Activated CD8-positive, alpha-beta memory T cell treated with anti-CD3 and anti-CD28 coated beads, Interleukin-2, amount 50 U/mL, for 4 hours (primary cell): ENCODE data around the gene MTA2.
A peak's percentile ranks its signal among the peaks of the same experiment; 100 is the strongest.

Experiments
- DNase-seq: peaks from one replicate; pipeline ENCODE4 v3.0.0-alpha.2; 2020

Gene MTA2

DNA sequence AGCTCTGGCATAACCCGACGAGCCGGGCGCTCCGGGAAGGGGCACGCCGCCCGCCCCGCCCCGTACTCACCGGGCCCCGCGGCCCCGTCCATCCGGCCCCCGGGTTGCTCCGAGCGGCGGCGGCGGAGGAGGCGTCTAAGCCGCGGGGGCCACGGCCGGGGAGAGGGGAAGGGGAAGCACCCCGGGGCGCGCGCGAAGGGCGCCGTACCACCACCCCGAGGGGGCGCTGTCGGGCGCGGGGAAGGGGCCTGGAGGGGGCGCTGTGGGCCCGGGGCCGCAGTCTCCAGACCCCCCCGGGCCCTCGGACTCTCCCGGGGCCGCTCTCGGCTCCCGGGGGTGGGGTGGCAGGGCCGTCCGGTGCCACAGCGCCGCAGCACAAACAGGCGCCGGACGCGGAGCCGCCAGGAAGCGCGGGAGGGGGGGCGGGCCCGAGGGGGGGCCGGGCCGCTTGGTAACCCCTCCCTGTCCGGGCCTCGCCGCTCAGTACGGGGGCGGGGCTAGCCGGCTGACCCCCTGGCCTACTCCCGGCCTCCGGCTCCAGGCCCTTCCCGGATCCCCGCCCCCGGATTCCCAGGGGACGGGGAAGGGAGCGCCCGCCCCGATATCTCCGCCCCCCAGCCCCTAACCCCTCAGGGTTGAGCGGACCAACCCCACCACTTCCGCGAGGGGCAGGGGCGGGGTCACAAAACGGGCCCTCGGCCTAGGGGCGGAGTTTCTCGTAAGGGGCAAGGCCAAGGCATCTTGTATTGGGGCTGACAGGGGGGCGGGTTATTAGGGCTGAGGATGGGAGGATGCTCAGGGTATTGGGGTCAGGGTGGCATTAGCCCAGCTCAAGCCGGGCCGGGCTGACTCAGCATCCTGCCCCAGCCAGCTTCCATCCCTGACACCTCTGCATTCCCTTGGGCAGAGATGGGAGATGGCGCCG is 11.0 kb upstream of the MTA2 start, which contains the start of the genes EML3 and ROM1:
TSS of gene EML3 (minus strand) at position 410 of the 925 bp plus-strand sequence. CDS start at position 92, 318 bp downstream.
TSS of gene ROM1 (plus strand) at position 892 of the 925 bp plus-strand sequence. CDS start at position 917, 25 bp downstream.
- DNase-seq = peak; percentile 90

DNA sequence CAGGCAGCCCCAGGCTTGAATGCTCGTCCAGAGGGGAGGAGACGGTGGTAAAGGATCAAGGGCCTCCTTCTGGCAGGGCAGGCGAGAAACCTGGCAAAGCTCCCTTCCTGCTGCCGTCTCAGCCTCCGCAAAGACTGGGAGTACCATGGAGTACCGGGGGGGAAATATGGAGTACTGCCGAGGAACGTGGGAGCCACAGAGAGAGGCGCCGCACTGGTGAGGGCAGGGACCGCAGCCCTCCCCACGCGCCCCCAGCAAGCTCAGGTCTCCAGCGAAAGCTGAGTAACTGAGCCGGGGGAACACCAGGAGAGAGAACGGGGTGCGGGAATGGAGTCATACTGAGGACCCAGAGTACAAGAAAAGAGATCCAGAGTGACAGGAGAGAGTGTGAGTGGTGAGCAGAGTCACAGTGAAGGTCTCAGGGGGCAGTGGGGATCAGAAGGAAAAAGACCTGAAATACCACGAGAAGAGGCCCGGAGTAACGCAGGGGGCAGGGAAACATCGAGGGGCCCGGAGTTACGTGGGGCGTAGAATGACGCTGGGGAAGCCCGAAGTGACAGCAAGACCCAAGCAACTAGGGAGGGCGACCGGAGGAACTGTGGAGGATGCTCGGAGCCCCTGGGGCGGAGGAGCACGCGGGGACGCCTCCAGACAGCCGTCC is 10.2 kb upstream of the MTA2 start:
- DNase-seq = peak; percentile 51

DNA sequence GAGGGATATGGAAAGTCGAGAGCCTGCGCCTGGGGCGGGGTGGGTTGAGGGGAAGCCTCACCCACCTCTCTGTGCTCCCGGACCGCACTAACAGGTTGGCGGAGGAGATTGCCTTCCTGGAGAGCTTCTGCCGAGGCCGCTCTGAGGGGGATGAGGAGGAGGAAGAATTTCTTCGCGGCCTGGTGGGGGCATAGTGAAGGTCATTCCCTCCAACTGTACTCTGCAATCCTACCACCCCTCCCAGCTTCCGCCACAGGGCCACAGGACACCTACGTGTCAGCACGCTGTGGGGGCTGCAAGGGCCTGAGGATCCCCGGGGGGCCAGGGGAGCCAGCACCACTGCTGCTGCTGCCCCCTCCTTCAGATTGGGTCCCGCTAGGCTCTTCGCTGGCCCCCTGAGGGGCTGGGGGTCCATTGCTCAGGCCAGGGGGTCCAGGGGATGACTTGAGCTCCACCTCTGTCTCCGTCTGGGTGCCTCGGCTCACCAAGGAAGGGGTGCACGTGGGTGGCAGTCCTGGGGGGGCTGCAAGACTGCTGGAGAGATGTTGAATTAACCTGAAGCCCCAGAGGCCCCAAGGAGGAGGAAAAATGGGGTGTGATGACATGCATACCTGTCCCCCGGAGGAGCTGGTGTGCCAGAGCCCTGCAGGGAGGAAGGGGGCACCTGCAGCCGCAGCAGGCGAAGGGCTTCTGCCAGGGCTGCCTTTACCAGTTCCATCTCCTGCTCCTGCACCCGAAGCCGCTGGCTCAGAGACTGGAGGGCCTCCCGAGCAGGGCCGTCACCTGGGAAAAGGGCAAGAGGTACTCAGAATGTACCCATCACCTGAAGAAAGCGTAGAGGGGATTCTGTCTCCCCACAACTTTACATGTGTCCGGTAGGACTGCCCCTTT is 9.4 kb upstream of the MTA2 start:
- DNase-seq = no peak

DNA sequence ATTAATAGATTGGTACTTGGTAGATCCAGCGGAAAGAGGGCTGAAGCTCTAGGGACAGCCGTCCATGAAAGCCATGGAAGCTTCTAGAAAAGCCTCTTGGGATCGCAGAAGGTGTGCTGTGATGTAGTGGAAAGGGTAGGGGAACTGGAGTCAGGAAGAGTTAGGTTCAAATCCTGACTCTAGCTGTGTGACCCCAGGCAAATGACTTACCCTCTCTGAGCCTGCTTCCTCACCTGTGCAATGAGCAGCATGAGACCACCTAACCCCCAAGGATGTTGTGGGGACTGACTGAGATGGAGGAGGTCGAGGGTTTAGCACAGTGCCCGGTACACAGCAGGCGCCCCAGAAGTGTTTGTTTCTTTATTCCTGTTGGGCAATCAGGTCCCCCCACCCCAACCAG is 8.7 kb upstream of the MTA2 start:
- DNase-seq = no peak

DNA sequence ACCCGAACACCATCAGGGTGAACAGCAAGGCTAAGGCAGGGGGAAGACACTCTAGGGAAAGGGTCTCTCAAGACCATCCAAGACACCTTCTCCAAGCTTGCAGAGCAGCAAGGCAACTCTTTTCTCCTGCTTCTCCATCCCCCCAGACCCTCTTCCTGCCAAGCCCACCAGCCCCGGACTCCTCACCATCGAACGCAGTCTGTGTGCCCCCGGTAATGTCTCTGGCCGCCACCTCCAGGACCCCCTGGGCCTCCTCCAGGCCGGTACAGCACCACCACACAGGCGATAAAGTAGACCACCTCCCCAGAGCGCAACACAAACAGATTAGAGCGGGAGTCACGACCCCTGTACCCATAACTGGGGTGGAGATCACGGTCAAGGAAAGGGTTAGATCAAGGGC is 7.1 kb upstream of the MTA2 start:
- DNase-seq = no peak

DNA sequence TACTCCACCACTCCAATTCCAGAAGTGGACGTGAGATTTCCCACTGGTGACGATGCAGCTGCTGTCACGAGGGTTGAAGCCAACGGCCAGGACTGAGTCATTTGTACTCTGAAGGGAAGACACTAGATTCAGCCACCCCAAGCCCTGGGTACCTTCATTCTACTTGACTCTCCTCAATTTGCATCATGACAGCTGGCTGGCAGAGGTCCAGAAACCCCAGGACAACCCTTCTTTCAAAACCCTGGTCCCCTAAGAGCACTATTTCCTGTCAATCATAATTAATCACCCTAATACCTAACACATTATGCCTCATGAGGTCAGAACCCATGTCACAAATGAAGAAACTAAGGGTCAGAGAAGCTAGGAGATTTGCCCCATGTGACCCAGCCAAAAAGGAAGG is 6.0 kb upstream of the MTA2 start:
- no peak for DNase-seq

DNA sequence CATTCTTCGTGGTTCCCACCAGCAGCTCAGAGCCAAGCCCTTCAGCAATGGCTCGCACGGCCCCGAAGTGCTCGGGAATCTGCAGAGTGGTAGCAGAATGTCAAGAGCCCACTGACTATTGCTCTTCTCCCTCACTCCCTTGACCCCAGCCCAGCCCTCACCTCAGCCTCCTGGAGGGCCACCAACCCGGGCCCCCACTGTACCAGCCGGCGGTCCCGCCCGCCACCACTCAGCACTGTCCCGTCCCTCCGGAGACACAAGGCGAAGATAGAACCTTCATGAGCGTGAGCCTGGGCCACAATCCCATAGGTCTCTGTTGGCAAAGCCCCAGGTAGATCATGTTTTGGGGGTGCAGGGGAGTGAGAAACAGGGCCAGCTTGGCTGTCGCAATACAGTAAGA is 4.2 kb upstream of the MTA2 start:
- no peak for DNase-seq

DNA sequence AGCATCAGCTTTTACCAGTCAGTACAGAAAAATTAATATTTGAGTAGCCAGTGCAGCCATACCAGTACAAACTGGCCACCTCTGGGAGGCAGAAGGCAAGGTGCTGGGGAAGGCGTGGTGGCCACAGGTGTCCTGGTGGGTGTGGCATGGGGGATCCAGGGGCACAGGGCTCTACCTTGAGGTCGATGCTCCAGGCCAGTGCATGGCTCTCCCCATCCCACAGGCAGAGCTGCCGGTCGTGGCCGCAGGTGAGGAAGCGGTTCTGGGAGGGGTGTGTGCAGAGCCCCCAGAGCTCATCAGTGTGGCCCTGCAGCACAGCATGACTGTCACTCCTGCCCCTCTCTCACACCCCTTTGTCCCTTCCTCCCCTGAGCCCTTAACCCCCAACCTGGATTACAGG is 3.8 kb upstream of the MTA2 start:
- DNase-seq = no peak

DNA sequence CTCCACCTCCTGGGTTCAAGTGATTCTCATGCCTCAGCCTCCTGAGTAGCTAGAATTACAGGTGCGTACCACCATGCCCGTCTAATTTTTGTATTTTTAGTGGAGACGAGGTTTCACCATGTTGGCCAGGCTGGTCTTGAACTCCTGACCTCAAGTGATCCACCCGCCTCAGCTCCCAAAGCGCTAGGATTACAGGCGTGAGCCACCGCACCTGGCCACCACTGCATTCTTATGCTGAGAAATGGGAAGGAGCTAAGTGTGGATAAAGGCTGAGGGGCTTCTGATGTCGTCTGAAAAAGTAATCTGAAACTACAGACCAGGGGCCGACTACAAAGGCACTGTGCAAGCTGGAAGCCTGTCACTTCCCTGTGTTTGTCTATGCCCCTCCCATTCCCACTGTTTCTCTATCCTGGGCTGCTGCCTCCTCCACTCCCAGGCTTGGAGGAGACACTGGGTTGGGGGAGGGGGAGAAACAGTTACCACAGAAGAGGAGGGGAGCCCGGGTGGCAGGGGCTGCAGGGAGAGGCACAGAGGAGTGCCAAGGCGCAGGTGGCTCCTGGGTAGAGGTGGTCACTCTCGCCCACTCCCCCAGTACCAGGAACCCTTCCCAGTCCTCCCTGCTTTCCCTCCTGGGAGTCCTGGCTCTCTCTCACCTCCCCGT is 2.9 kb upstream of the MTA2 start:
- no peak for DNase-seq

DNA sequence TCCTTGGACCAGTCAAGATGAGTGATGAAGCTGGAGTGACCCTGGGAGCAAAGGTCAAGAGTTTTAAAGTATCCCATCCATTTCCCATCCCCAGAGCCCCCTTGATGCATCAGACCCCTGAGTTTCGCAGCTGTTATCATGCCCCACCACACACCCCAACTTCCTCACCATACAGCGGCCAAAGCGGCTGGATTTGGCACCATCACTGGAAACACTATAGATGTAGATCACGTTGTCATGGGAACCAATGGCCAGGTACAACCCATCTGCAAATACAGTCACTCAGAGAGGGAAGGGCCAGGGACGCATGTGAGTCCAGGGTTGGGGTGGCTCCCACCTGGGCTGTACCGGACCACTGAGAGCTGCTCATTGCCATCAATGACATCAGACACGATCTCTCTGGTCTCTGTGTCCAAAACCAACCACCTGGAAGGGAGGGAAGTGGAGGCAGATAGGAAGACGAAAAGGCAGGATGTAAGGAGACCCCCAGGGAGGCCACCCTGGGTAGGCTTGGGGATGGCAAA is 2.2 kb upstream of the MTA2 start:
- DNase-seq = no peak

DNA sequence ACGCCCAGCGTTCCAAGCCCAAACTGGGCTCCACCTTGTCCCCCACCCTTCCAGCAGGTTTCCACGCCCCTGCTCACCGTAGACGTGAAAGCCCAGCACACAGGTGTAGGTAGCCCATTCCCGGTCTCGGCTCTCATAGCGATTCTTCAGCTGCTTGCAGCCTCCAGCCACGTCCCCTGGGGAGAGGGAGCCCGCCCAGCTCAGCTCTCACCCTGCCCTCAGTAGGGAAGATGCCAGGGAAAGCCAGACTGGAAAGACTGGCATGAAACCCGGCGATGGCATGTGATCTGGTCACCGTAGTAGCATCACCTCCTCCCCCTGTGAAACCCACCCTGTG is 1.4 kb upstream of the MTA2 start:
- no peak for DNase-seq

DNA sequence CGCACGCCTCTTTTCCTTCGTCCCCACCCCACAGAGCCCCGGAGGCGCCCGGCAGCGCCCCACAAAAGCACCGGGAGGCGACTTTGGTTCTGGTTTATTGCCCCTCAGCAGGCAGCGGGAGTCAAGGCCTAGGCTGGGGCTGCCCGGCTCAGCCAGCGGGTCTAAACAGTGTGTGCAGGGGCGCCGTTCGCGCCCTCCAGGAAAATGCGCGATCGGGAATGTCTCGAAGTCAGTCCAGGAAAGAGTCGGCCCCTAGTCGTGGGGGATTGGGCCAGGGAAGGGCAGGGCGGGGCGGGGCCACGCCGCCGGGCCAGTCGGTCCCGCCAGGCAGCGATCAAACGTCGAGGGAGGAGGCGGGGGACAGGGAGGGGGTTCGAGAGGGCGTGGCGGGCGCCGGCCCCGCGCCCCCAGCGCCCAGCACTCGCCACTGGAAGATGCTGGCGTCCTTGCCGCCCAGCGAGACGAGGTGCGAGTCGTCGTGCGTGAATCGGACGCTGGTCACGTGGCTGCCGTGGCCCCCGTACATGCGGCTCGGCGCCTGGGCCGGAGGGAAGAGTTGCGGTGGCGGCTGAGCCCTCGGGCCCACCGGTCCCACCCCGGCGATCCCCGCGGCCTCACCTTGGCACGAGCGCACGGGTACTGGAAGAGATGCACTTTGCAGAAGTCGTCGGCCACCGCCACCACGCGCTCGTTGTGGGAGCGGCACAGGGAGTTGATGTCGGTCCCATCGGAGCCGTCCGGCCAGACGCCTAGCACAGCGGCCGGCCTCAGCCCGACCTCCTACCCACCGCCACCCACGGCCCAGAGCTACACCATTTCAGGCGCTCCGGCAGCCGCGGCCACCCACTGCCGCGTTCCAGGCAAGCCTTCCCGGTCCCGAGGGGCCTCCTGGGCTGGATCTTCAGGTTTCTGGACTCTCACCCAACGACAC is 741 bp upstream of the MTA2 start:
- no peak for DNase-seq

DNA sequence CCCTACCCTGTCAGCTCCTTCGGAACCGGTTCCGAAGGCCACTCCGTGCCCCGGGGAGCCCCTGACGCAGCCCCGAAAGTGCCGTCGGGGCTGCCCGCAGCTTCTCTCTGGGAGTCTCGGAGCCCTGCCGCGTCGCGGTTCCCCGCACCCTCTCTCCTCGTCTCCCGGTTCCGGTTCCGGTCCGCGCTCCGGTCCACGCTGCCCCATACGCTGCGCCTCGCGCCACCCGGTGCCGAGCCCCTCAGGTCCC is 618 bp downstream of the MTA2 start:
- DNase-seq = no peak

DNA sequence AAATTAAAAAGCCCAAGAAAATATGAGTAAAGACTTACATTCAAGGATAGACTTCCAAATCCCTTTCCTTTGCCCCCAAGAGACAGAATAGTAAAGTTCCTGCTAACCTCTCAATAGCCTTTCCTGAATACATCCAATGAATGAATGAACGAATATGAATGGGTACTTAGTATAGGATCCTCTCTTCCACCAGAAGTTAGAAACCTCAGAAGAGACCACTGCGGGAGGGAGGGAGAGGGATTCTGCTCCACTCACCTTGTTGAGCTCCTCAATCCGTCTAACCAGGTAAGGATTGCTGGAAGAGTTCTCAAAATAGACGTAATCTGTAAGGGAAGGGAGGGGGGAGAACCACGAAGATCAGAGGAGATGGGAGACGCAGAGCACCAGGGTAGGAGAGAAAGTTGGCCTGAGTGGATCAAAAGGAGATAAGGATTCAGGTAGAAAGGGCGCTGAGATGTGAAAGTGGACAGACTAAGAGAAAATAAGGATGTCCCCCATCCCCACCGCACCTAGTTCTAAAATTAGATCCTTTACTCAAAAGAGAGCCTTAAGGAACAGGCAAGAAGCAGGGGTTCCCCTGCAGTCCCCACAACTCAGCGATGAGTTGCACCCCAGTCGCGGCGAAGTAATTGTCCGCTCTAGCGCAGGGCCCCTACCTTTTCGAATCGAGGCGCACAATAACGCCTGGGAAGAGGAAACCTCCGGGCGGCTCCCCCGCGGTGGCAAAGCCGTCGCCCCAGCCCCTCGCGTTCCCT is 1.1 kb downstream of the MTA2 start:
- no peak for DNase-seq

DNA sequence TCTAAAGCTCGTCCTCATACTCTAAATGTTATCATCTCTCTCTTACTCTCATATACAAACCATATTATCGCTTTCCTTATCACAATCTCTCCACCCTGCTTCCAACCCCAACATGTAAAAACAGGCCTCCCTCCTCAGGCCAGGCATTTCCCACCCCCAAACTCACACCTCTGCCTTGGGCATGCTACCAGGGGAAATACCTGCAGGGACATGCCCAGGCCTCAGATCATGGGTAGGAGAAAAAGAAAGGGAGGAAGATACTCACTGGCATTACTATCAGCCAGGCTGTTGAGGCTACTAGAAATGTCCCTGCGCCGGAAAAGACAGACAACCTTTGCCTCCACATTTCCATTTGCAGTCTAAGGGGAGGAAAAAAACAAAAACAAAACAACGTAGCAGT is 1.8 kb downstream of the MTA2 start:
- no peak for DNase-seq

DNA sequence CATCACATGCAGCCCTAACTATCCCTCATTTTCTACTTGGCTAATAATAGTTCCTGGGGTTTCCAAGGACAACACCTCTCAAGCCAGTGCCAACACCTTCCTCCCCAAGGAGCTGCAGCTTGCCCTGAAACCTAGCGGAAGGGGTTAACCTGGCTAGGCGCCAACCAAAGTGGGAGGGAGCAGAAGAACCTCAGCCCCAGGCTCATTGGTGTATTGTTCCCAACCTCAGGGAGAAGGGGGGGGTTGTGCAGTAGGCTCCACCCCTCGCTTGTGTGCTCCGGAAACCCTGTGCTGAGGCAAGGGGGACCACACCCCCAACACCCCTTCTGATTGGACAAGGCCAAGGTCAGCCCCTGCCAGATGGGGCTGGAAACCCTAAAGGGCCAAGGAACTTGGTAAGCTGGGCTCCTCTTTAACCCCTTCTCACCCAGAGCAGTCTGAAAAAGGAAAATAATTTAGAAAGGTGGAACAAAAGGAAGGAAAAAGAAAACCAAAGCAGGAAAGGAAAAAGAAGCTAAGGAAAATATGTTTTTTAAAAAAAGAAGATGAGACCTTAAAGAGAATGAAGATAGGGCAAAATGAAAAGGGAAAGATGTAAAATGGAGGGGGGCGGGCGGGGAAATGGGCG is 2.5 kb downstream of the MTA2 start:
- peak; percentile 91 for DNase-seq

DNA sequence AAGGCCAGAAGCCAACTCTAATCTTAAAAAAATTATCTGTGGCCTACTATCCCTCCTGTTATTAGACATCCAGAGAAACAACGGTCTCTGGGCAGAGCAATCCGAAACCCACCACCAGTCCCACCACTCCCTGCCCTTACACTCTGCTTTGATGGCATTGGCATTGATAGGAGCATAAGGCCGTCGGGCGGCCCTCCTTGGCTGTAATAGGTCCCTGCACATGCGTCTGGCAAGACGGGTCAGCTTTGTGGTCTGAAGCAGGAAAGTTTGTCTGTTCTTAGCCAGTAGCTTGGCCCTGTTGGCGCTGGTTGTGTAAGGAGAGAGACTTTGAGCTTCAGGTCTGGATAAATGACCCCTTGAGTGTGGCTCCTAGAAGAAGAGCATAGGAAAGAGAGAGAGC is 6.5 kb downstream of the MTA2 start:
- DNase-seq = no peak

DNA sequence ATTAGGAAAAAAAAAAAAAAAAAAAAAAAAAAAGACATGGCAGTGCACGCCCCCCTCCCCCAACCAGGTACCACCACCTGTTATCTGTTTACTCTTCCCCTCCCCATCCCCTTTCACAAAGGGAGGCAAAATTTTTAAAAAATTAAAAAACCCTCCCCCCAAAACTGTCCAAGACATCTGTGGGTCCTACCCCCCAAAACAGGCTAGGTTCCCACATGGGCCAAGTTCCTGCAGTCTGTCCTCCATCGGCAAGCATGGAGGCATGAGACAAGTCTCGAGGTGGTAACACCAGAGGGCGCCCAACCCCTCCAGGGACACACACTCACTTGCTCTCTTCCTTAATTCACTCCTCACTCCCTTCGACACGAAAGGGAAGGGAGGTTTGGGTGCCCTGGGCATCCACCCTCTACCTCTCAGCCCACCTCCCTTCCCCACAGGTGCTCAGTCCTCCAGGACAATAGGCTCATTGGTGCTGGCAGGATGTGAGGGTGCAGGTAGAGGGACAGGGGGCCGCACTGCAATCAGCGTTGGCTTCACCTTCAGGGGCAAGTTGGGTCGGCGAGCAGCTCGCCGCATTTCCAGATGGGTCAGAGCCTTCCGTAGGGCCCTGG is 8.1 kb downstream of the MTA2 start:
- peak; percentile 76 for DNase-seq

DNA sequence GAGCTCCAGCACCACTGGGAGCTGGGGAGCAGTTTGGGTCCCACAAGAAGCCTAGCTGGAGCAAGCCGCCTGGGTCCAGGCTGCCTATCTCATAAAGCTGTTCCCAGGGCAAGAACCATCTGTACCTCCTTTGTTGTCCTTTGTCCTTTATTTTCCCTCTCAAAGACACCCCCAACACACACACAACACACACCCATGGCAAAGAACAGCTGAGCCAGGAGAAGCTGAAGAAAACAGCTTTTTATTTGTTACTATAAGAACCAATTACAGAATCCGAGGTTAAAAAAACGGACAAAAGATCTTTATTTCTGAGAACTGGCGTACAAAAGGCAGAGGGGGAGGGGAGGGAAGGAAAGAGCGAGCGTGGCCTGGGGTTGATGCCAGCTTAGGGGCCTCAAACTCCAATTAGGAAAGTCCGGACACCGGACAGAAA is 8.7 kb downstream of the MTA2 start:
- no peak for DNase-seq
